Daoy (cell line): ENCODE results near the gene TSR1. TPM values are rescaled to one million over a fixed set of nuclear protein-coding genes. Genes with fewer than 3 reads are reported as not detected.
A peak's percentile ranks its signal among the peaks of the same experiment; 100 is the strongest.

Experiments
- DNase-seq: peaks from one replicate; pipeline ENCODE4 v3.0.0-alpha.2; 2015; ENCODE audit warnings: low read depth
- total RNA-seq: library from RNA; depleted of rRNA; stranded (reverse); fragments of >200 nt; shearing (Covaris generic); gene quantifications from 2 replicates; pipeline ENCODE4 v1.2.3, GENCODE V29; 2014; rRNA removed

Gene TSR1
- total RNA-seq, 1 experiment from 2014 or later: 127 TPM

DNA sequence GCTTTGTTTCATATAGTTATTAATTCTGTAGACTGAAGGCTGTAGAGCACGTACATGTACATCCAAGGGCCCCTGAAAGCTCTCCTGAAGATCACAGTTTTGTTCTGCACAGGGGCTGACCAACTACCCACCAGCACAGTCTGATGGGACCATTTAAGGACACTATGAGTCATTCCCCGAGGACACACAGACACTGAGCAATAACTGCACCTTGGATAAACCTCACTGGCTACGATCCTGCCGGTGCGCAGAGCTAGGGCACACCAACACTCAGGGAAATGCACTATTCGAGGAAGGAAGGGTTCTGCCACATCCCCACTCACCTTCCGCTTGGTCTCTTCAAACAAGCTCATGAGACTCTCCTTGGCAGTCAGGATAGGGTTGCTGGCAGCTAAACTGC is 53.0 kb downstream of the TSR1 start:
- no peak for DNase-seq

- peak; percentile 55 for DNase-seq
Measured at GRCh38 chr17:2282297-2282873, 53.9 kb downstream of the TSR1 start.

- no peak for DNase-seq
Measured at GRCh38 chr17:2279707-2280106, 56.5 kb downstream of the TSR1 start.

DNA sequence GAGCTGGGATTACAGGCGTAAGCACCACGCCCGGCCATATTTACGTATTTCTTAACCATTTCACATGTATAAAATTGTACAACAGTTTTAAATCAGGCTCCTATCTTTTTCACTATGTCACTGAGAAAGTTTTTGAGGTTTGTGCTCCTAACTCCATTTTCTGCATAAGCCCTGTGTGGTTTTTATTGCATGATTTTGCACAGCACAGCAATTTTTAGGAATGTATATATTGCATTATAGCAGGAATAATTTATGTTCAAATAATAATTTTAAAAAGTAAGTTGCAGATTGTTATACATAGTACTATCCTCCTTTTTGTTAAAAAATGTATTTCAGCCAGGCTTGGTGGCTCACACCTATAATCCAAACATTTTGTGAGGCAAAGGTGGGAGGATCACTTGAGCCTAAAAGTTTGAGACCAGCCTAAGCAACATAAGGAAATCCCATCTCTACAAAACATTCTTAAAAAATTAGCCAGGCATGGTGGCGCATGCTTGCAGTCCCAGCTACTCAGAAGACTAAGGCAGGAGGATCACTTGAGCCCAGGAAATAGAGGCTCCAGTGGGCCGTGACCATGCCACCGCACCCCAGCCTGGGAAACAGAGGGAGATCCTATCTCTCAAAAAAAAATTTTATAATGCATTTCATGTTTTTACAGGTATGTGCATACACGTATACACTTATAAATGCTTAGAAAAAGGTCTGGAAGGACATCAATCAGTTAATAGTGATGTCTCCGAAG is 58.7 kb downstream of the TSR1 start:
- no peak for DNase-seq

DNA sequence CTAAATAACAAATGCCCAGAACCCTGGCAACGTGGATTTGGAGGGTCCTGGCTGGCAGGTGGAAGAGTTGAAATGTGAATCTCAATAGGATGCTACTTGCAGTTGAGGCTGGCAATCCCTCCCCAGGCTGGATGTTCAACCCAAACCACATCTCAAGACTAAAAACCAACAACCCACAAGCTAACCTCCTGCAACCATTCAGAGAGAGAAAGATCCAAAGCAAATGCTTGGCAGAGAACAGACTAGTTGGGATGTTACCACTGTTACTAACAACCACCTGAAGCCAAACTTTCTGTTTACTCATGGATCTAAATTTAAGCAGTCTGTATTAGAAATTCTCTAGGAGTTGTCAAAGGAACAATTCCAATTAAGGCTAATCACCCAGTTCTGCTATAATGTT is 60.5 kb downstream of the TSR1 start:
- DNase-seq: no peak

- no peak for DNase-seq
Measured at GRCh38 chr17:2274414-2274813, 61.8 kb downstream of the TSR1 start.

Other genes starting within 250 kb of the TSR1 start
- gene SMG6, start 32.7 kb downstream of the TSR1 start, total RNA-seq: 22.8 and 23.8 TPM in 2 replicates
- gene SRR, start 32.5 kb downstream of the TSR1 start, total RNA-seq: 21.4 and 39.2 TPM in 2 replicates
- gene SGSM2, start 1.0 kb upstream of the TSR1 start, total RNA-seq: 34.5 and 40.2 TPM in 2 replicates
- 1.2 and 1.7 TPM in 2 replicates for gene MNT, start 64.6 kb upstream of the TSR1 start, total RNA-seq
- gene METTL16, start 175.4 kb upstream of the TSR1 start, total RNA-seq: 20.2 and 21.2 TPM in 2 replicates